ENCODE results near the gene CFTR. TPM values are rescaled to one million over a fixed set of nuclear protein-coding genes. Genes with fewer than 3 reads are reported as not detected.

CFTR gene
- total and polyA plus RNA-seq, 2 donors from 2014 or later, result 2.5 to 12.8 TPM

DNA sequence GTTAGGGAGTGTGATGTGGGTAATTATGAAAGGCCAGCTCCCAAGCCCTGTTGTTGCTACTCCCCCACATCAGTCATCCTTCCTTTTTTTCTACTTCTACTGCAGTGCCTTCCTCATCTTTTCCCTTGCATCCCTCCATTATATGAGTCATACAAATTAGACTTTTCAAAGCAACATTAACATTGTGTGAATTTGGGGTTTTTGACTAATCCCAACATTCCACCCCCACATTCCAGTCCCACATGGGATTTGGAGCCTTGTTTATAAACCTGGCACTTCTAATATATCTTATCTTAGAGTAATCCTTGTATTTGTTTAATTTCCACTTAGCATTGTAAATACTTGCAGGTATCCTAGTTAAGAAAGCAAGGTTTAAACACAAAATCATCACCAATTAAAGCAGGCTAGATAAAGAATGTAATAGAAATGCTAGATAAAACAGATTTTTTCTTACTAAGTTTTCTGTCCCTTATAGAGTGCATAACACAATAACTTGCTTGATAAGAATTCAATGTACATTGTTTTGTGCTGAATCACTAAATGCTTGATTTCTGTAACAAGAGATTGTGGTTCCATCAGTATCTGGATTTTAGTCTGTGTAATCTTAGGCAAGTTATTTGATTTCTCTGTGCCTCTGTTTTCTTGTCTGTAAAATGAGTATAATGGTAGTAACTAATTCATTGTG, 165.8 kb downstream of the CFTR start:
- H3K4me3 ChIP-seq (ENCODE audit: low read length in 3 of 3), result no peak overlapping the region
- DNase-seq (peak in 1 of 5 donors; percentile 31), FAIRE-seq (no peak)
- TF ChIP-seq, protein P1, sequence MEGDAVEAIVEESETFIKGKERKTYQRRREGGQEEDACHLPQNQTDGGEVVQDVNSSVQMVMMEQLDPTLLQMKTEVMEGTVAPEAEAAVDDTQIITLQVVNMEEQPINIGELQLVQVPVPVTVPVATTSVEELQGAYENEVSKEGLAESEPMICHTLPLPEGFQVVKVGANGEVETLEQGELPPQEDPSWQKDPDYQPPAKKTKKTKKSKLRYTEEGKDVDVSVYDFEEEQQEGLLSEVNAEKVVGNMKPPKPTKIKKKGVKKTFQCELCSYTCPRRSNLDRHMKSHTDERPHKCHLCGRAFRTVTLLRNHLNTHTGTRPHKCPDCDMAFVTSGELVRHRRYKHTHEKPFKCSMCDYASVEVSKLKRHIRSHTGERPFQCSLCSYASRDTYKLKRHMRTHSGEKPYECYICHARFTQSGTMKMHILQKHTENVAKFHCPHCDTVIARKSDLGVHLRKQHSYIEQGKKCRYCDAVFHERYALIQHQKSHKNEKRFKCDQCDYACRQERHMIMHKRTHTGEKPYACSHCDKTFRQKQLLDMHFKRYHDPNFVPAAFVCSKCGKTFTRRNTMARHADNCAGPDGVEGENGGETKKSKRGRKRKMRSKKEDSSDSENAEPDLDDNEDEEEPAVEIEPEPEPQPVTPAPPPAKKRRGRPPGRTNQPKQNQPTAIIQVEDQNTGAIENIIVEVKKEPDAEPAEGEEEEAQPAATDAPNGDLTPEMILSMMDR (IDR thresholded peaks at IDR 0.05; ENCODE audit: borderline replicate concordance, extremely low read depth, insufficient read depth), result no peak
- H3K9me3 ChIP-seq (ENCODE audit: control insufficient read depth in 2 of 3, insufficient read depth in 1 of 3, low read length in 3 of 3), result no peaks in the 10 kb centered on the region
- H3K27ac ChIP-seq (ENCODE audit: low read depth in 2 of 2, low read length in 2 of 2), result no peak overlapping the region
- intact Hi-C loops (cut with DNase I), result no loop called here
- H3K27me3 ChIP-seq (ENCODE audit: control insufficient read depth, insufficient read depth, low read length), result no peaks in the 10 kb centered on the region
- H3K4me1 ChIP-seq (ENCODE audit: control insufficient read depth in 2 of 3, insufficient read depth in 2 of 3, low read depth in 1 of 3, low read length in 3 of 3), result no peaks in the 10 kb centered on the region
- no peak overlapping the region for H3K9ac ChIP-seq (ENCODE audit: low read length in 3 of 3)
- no peaks in the 10 kb centered on the region for H3K36me3 ChIP-seq (ENCODE audit: control insufficient read depth in 2 of 3, insufficient read depth in 3 of 3, low read length in 3 of 3)

GRCh38 chr7:117648203-117648866, 168.5 kb downstream of the CFTR start:
- TF ChIP-seq, protein P1 (IDR thresholded peaks at IDR 0.05; ENCODE audit: borderline replicate concordance, extremely low read depth, insufficient read depth), result no peak
- no peak for DNase-seq
- Histone ChIP-seq H3K9ac (ENCODE audit: low read length in 3 of 3) (no peak overlapping the region), H3K27ac (ENCODE audit: low read depth in 2 of 2, low read length in 2 of 2) (no peak overlapping the region), H3K36me3 (ENCODE audit: control insufficient read depth in 2 of 3, insufficient read depth in 3 of 3, low read length in 3 of 3) (no peaks in the 10 kb centered on the region), H3K9me3 (ENCODE audit: control insufficient read depth in 2 of 3, insufficient read depth in 1 of 3, low read length in 3 of 3) (no peaks in the 10 kb centered on the region), H3K4me1 (ENCODE audit: control insufficient read depth in 2 of 3, insufficient read depth in 2 of 3, low read depth in 1 of 3, low read length in 3 of 3) (no peaks in the 10 kb centered on the region), H3K4me3 (ENCODE audit: low read length in 3 of 3) (no peak overlapping the region), H3K27me3 (ENCODE audit: control insufficient read depth, insufficient read depth, low read length) (no peaks in the 10 kb centered on the region)
- FAIRE-seq, result no peak
- intact Hi-C loops (cut with DNase I), result no loop called here

DNA sequence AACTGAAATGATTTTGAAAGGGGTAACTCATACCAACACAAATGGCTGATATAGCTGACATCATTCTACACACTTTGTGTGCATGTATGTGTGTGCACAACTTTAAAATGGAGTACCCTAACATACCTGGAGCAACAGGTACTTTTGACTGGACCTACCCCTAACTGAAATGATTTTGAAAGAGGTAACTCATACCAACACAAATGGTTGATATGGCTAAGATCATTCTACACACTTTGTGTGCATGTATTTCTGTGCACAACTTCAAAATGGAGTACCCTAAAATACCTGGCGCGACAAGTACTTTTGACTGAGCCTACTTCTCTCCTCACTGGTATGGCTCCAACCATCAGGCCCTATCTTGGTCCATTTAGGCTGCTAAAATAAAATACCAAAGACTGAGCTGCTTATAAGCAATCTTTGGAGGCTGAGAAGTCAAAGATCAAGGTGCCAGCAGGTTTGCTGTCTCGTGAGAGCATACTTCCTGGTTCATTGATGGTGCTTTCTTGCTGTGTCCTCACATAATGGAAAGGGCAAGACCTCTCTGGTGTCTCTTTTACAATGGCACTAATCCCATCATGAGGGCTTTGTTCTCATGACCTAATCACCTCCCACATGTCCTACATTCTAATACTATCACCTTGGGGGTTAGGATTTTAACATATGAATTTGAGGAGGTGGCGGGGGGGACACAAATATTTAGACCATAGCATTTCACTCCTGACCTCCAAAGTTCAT, 173.3 kb downstream of the CFTR start:
- intact Hi-C loops (cut with DNase I), result no loop called here
- H3K27me3 ChIP-seq (ENCODE audit: control insufficient read depth, insufficient read depth, low read length), result no peaks in the 10 kb centered on the region
- no peak for FAIRE-seq
- TF ChIP-seq, protein P1 (IDR thresholded peaks at IDR 0.05; ENCODE audit: borderline replicate concordance, extremely low read depth, insufficient read depth), result no peak
- H3K9ac ChIP-seq (ENCODE audit: low read length in 3 of 3), result no peak overlapping the region
- H3K36me3 ChIP-seq (ENCODE audit: control insufficient read depth in 2 of 3, insufficient read depth in 3 of 3, low read length in 3 of 3), result no peaks in the 10 kb centered on the region
- no peak for DNase-seq
- no peaks in the 10 kb centered on the region for H3K4me1 ChIP-seq (ENCODE audit: control insufficient read depth in 2 of 3, insufficient read depth in 2 of 3, low read depth in 1 of 3, low read length in 3 of 3)
- no peak overlapping the region for H3K4me3 ChIP-seq (ENCODE audit: low read length in 3 of 3)
- no peaks in the 10 kb centered on the region for H3K9me3 ChIP-seq (ENCODE audit: control insufficient read depth in 2 of 3, insufficient read depth in 1 of 3, low read length in 3 of 3)
- no peak overlapping the region for H3K27ac ChIP-seq (ENCODE audit: low read depth in 2 of 2, low read length in 2 of 2)

All from kidney (tissue), 14 donors.